HepG2 (cell line): ENCODE data around the gene GCN1. TPM values are rescaled to one million over a fixed set of nuclear protein-coding genes. Genes with fewer than 3 reads are reported as not detected.

ENCODE experiments used
- ATF1 ChIP-seq: IDR thresholded peaks from 2 replicates; pipeline ENCODE4 v1.6.1; 2016; ENCODE audit warnings: mild to moderate bottlenecking, control low read depth
- CC2D1A ChIP-seq: sonication (generic); formaldehyde crosslinking; IDR thresholded peaks from 2 replicates; pipeline ENCODE4 v1.8.1; 2023; ENCODE audit warnings: mild to moderate bottlenecking, missing genetic modification reagents
- EED ChIP-seq: sonication (generic); formaldehyde crosslinking; IDR thresholded peaks from 2 replicates; pipeline ENCODE4 v1.5.0; 2020; ENCODE audit warnings: mild to moderate bottlenecking, missing genetic modification reagents
- FOXA3 ChIP-seq: IDR thresholded peaks from 2 replicates; pipeline ENCODE4 v1.6.1; 2016; ENCODE audit warnings: missing genetic modification reagents, missing compliant biosample characterization
- HNRNPK ChIP-seq: fragments of 200-400 bp; formaldehyde crosslinking; IDR thresholded peaks from 2 replicates; pipeline ENCODE4 v1.6.1; 2018; ENCODE audit warnings: low read length, low read depth, moderate library complexity, mild to moderate bottlenecking; ENCODE audit not compliant: poor library complexity, severe bottlenecking
- ISL2 ChIP-seq: sonication (generic); formaldehyde crosslinking; IDR thresholded peaks from 2 replicates; pipeline ENCODE4 v1.5.0; 2020; ENCODE audit warnings: missing genetic modification reagents
- JARID2 ChIP-seq: sonication (generic); formaldehyde crosslinking; IDR thresholded peaks from 2 replicates; pipeline ENCODE4 v1.8.1; 2023; ENCODE audit warnings: missing genetic modification reagents, inconsistent platforms; ENCODE audit not compliant: insufficient replicate concordance
- MEIS1 ChIP-seq: sonication (generic); formaldehyde crosslinking; IDR thresholded peaks from 2 replicates; pipeline ENCODE4 v1.9.0; 2021; ENCODE audit warnings: mild to moderate bottlenecking, missing genetic modification reagents, moderate library complexity, borderline replicate concordance
- NFYB ChIP-seq: sonication (generic); formaldehyde crosslinking; IDR thresholded peaks from 2 replicates; pipeline ENCODE4 v1.4.0; 2020; ENCODE audit warnings: missing genetic modification reagents
- NR2F1 ChIP-seq, 2 experiments: fragments of 450-650 bp in 1 of 2; formaldehyde crosslinking in 1 of 2; IDR thresholded peaks; 2 replicates each; pipeline versions ENCODE4 v1.5.0 to v1.6.1; 2016 to 2020; ENCODE audit warnings: mild to moderate bottlenecking in 1 of 2, missing compliant biosample characterization in 1 of 2, missing genetic modification reagents in 1 of 2, moderate library complexity in 1 of 2
- NRL ChIP-seq: sonication (generic); formaldehyde crosslinking; IDR thresholded peaks from 2 replicates; pipeline ENCODE4 v1.5.0; 2020; ENCODE audit warnings: missing genetic modification reagents, mild to moderate bottlenecking, moderate library complexity, borderline replicate concordance
- PRPF4 ChIP-seq: fragments of 200-400 bp; formaldehyde crosslinking; IDR thresholded peaks from 2 replicates; pipeline ENCODE4 v1.6.1; 2016; ENCODE audit warnings: low read length, low read depth; ENCODE audit not compliant: poor library complexity, severe bottlenecking
- RBM22 ChIP-seq: fragments of 200-400 bp; formaldehyde crosslinking; optimal IDR thresholded peaks from 2 replicates; pipeline ENCODE3; 2017; ENCODE audit warnings: mild to moderate bottlenecking, low read length, moderate library complexity
- RNF2 ChIP-seq: fragments of 450-650 bp; conservative IDR thresholded peaks from 2 replicates; pipeline ENCODE4 v1.6.1; 2016; ENCODE audit warnings: low read depth
- SNRNP70 ChIP-seq: fragments of 200-400 bp; formaldehyde crosslinking; IDR thresholded peaks from 2 replicates; pipeline ENCODE4 v1.6.1; 2017; ENCODE audit warnings: mild to moderate bottlenecking, low read depth, low read length, moderate library complexity
- SOX6 ChIP-seq, 2 experiments: fragments of 450-650 bp in 1 of 2; sonication (generic) in 1 of 2; formaldehyde crosslinking in 1 of 2; IDR thresholded peaks; 2 replicates each; pipeline versions ENCODE4 v1.4.0 to v1.6.1; 2017 to 2020; ENCODE audit warnings: antibody characterized with exemption in 1 of 2, mild to moderate bottlenecking in 1 of 2, missing genetic modification reagents in 1 of 2
- ZBTB1 ChIP-seq: sonication (generic); formaldehyde crosslinking; IDR thresholded peaks from 2 replicates; pipeline ENCODE4 v1.4.0; 2020; ENCODE audit warnings: missing genetic modification reagents, borderline replicate concordance
- ZIK1 ChIP-seq: sonication (generic); formaldehyde crosslinking; IDR thresholded peaks from 2 replicates; pipeline ENCODE4 v1.5.0; 2020; ENCODE audit warnings: mild to moderate bottlenecking, low read depth, missing genetic modification reagents, borderline replicate concordance
- ZNF260 ChIP-seq: sonication (generic); formaldehyde crosslinking; IDR thresholded peaks from 2 replicates; pipeline ENCODE4 v1.4.0; 2020; ENCODE audit warnings: missing genetic modification reagents, low read depth, mild to moderate bottlenecking, borderline replicate concordance
- ZNF264 ChIP-seq: sonication (generic); formaldehyde crosslinking; IDR thresholded peaks from 2 replicates; pipeline ENCODE4 v1.4.0; 2020; ENCODE audit warnings: missing genetic modification reagents
- ZNF431 ChIP-seq: sonication (generic); formaldehyde crosslinking; IDR thresholded peaks from 2 replicates; pipeline ENCODE4 v1.9.0; 2022; ENCODE audit warnings: missing genetic modification reagents, low read depth, mild to moderate bottlenecking, borderline replicate concordance
- ZNF557 ChIP-seq: sonication (generic); formaldehyde crosslinking; IDR thresholded peaks from 2 replicates; pipeline ENCODE4 v1.4.0; 2020; ENCODE audit warnings: missing genetic modification reagents
- ZNF577 ChIP-seq: sonication (generic); formaldehyde crosslinking; IDR thresholded peaks from 2 replicates; pipeline ENCODE4 v1.4.0; 2020; ENCODE audit warnings: mild to moderate bottlenecking, low read depth, missing genetic modification reagents, borderline replicate concordance
- polyA plus RNA-seq, 8 experiments: library from polyadenylated mRNA; depleted of rRNA in 3 of 8; stranded (reverse) in 7 of 8; unstranded in 1 of 8; fragments of >200 nt; fragmentation: Illumina TruSeq in 4 of 8; extraction: Trizol in 4 of 8; gene quantifications; 2 replicates each; pipeline versions ENCODE4 v1.2.1 to v1.2.3, GENCODE V29; 2011 to 2016; ENCODE audit warnings: low read depth in 4 of 8, missing spikeins in 1 of 8, mixed read lengths in 1 of 8; ENCODE audit not compliant: insufficient read depth in 1 of 8
- total RNA-seq, 5 experiments: library from RNA; depleted of rRNA; stranded (reverse); fragments of >200 nt; fragmentation: Illumina TruSeq; extraction: Trizol; gene quantifications; 2 replicates each; pipeline ENCODE4 v1.2.3, GENCODE V29; 2016; ENCODE audit warnings: low read depth in 1 of 5
- TF ChIP-seq, protein P1 (sequence below): sonication (generic); formaldehyde crosslinking; IDR thresholded peaks from 2 replicates; pipeline ENCODE4 v1.5.0; 2020; ENCODE audit warnings: missing genetic modification reagents
- TF ChIP-seq, protein P2 (sequence below): sonication (generic); formaldehyde crosslinking; IDR thresholded peaks from 2 replicates; pipeline ENCODE4 v1.5.1; 2020; ENCODE audit warnings: missing genetic modification reagents, mild to moderate bottlenecking, borderline replicate concordance
- TF ChIP-seq, protein P3 (sequence below): sonication (generic); formaldehyde crosslinking; IDR thresholded peaks from 2 replicates; pipeline ENCODE4 v1.5.0; 2020; ENCODE audit warnings: missing genetic modification reagents

Gene GCN1
- total and polyA plus RNA-seq, 2 of the 13 experiments (the other 11 are each of a cell fraction or from before 2014, with no cell fraction given): 58.2 to 83.0 TPM

DNA sequence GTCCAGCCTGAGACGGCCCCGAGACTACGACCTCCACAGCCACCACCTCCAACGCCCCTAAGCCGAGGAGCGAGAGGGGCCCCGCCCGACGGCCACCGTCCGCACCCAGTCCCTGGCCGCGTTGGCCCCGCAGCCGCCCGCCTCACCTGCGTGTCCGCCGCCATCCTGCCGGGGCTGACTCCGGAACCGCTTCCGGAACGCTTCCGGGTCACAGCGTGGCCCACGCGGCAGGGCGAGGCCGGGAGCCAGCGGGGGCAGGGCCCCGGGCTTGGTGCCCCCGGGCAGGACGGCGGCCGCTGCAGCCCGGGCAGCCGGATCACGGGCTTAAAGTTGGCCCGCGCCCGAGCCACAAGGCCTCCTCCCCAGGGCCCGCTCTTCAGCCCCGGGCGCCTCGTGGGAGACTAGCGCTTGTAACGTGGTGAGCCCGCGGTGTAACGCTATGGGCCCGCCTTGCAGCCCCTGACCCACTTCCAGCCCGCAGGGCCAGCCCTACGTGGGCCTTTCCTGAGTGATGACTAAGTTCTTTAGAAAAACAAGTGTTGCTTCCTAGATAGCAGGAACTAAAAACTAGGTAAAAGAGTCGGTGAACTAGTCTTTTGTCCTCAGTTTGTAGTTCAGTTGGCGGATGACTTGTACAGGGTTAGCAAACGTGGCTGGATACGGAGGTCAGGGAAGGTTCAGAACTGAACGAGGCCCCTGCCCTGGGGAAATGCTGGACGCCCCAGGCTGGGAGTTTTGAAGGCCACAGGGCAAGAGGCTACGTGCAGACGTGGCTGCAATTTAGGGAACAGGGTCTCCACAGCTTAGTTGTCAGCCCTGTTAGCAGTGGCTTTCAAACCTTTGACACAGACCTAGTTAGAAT is at the start of gene GCN1 (continued):
- no peak for TF ChIP-seq ZNF577
- no peak for TF ChIP-seq JARID2 (CRISPR knock-in tag)
- TF ChIP-seq ATF1 (CRISPR knock-in tag): no peak
- TF ChIP-seq ZBTB1 (CRISPR knock-in tag): no peak
- TF ChIP-seq ZNF557 (CRISPR knock-in tag): 0 out of 2 replicates have a peak, but pooled peaks have one; percentile 17
- TF ChIP-seq RBM22: peak; percentile 97
- peak; percentile 97 for TF ChIP-seq RNF2
- TF ChIP-seq ZNF264 (CRISPR knock-in tag): no peak
- TF ChIP-seq SOX6 (IDR thresholded peaks at IDR 0.05): no peak
- TF ChIP-seq SOX6 (CRISPR knock-in tag; IDR thresholded peaks at IDR 0.05): no peak
- peak; percentile 64 for TF ChIP-seq FOXA3 (CRISPR knock-in tag)
- TF ChIP-seq, protein P1, sequence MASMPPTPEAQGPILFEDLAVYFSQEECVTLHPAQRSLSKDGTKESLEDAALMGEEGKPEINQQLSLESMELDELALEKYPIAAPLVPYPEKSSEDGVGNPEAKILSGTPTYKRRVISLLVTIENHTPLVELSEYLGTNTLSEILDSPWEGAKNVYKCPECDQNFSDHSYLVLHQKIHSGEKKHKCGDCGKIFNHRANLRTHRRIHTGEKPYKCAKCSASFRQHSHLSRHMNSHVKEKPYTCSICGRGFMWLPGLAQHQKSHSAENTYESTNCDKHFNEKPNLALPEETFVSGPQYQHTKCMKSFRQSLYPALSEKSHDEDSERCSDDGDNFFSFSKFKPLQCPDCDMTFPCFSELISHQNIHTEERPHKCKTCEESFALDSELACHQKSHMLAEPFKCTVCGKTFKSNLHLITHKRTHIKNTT: 0 out of 2 replicates have a peak, but pooled peaks have one; percentile 50
- TF ChIP-seq, protein P2, sequence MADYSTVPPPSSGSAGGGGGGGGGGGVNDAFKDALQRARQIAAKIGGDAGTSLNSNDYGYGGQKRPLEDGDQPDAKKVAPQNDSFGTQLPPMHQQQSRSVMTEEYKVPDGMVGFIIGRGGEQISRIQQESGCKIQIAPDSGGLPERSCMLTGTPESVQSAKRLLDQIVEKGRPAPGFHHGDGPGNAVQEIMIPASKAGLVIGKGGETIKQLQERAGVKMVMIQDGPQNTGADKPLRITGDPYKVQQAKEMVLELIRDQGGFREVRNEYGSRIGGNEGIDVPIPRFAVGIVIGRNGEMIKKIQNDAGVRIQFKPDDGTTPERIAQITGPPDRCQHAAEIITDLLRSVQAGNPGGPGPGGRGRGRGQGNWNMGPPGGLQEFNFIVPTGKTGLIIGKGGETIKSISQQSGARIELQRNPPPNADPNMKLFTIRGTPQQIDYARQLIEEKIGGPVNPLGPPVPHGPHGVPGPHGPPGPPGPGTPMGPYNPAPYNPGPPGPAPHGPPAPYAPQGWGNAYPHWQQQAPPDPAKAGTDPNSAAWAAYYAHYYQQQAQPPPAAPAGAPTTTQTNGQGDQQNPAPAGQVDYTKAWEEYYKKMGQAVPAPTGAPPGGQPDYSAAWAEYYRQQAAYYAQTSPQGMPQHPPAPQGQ (CRISPR knock-in tag): no peak
- TF ChIP-seq ZNF260 (CRISPR knock-in tag): no peak
- TF ChIP-seq HNRNPK: no peak
- TF ChIP-seq MEIS1 (CRISPR knock-in tag): peak; percentile 81
- no peak for TF ChIP-seq SNRNP70
- TF ChIP-seq NRL (CRISPR knock-in tag): peak; percentile 86
- peak; percentile 11 to 16; a peak in 2 of 4 replicates for TF ChIP-seq NR2F1 (CRISPR knock-in tag; IDR thresholded peaks at IDR 0.05)
- TF ChIP-seq EED (CRISPR knock-in tag): peak; percentile 86
- no peak; the same call in 1 of the 2 replicates for TF ChIP-seq ZIK1 (CRISPR knock-in tag)
- peak; percentile 68; the same call in 1 of the 2 replicates for TF ChIP-seq ZNF431 (CRISPR knock-in tag)
- TF ChIP-seq CC2D1A (CRISPR knock-in tag): no peak
- TF ChIP-seq, protein P3, sequence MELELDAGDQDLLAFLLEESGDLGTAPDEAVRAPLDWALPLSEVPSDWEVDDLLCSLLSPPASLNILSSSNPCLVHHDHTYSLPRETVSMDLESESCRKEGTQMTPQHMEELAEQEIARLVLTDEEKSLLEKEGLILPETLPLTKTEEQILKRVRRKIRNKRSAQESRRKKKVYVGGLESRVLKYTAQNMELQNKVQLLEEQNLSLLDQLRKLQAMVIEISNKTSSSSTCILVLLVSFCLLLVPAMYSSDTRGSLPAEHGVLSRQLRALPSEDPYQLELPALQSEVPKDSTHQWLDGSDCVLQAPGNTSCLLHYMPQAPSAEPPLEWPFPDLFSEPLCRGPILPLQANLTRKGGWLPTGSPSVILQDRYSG: 0 out of 2 replicates have a peak, but pooled peaks have one; percentile 25
- TF ChIP-seq PRPF4: no peak
- TF ChIP-seq ISL2 (CRISPR knock-in tag): 0 out of 2 replicates have a peak, but pooled peaks have one; percentile 3
- TF ChIP-seq NFYB: peak; percentile 22; the same call in 1 of the 2 replicates
